H7 (cell line): ENCODE results near the gene EPB41L2. TPM values are rescaled to one million over a fixed set of nuclear protein-coding genes. Genes with fewer than 3 reads are reported as not detected.
"Not testable (repeated sequence)": the region's sequence is repeated elsewhere in the genome, so short reads cannot be mapped to it uniquely, and the experiment has no call there.

ENCODE experiments used
- DNase-seq: peaks from one replicate; pipeline ENCODE4 v3.0.0; 2012
- H3K27me3 ChIP-seq: 2 replicates; pipeline ENCODE4 v1.6.0; 2011; ENCODE audit warnings: mild to moderate bottlenecking, low read length; ENCODE audit not compliant: control insufficient read depth, insufficient read depth
- H3K36me3 ChIP-seq: replicated peaks from 2 replicates; pipeline ENCODE4 v1.5.1; 2011; ENCODE audit warnings: low read length; ENCODE audit not compliant: control insufficient read depth, insufficient read depth
- H3K4me3 ChIP-seq: 2 replicates; pipeline ENCODE4 v1.5.1; 2011; ENCODE audit warnings: low read depth, mild to moderate bottlenecking, control low read depth, low read length, moderate library complexity; ENCODE audit not compliant: insufficient read depth
- total RNA-seq: library from RNA; depleted of rRNA; stranded (reverse); fragments of >200 nt; shearing (Covaris generic); gene quantifications from 2 replicates; pipeline ENCODE4 v1.2.3, GENCODE V29; 2014; rRNA removed

EPB41L2 gene
- 25.9 and 26.6 TPM in 2 replicates for total RNA-seq

- Histone ChIP-seq H3K27me3 (no peaks in the 10 kb centered on the region), H3K4me3 (peak within 1 kb of the TSS; percentile 75), H3K36me3 (no peaks in the 10 kb centered on the region)
- peak; percentile 96 for DNase-seq
Observed at GRCh38 chr6:131063028-131063763, at the start of gene EPB41L2. EPB41L2 (minus strand) TSS chr6:131063245; CDS start chr6:130956485, 106,760 bp downstream.

GRCh38 chr6:131112249-131112648, 49.2 kb upstream of the EPB41L2 start:
- Histone ChIP-seq H3K36me3 (no peaks in the 10 kb centered on the region), H3K27me3 (no peaks in the 10 kb centered on the region), H3K4me3 (no peak overlapping the region)
- DNase-seq = no peak

GRCh38 chr6:131107151-131107550, 44.1 kb upstream of the EPB41L2 start:
- Histone ChIP-seq H3K27me3 (no peaks in the 10 kb centered on the region), H3K4me3 (no peak overlapping the region)
- DNase-seq = no peak

GRCh38 chr6:131103901-131104300, 40.9 kb upstream of the EPB41L2 start:
- no peak for DNase-seq
- H3K36me3 ChIP-seq = no peaks in the 10 kb centered on the region
- no peaks in the 10 kb centered on the region for H3K27me3 ChIP-seq
- no peak overlapping the region for H3K4me3 ChIP-seq

More at GRCh38 chr6:131107151-131107550, 44.1 kb upstream of the EPB41L2 start:
- H3K36me3 ChIP-seq = no peaks in the 10 kb centered on the region

DNA sequence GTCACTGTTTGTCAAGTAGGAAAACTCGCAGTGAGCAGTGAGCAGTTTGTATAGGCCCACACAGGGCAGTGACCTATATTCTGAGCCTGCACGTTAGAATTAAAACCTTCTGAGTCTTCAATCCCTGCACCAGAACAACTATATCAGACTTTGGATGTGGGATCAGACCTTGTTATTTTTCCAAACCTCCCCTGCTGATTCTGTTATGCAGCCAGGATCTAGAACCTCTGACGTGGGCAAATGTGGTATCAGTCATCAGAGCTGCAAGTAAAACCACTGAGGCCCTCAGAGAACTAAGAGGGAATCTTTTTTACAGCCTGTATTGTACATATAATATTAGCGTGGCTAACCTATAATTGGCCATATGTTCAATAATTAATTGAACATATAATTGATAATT, 40.3 kb upstream of the EPB41L2 start:
- no peaks in the 10 kb centered on the region for H3K27me3 ChIP-seq
- no peak overlapping the region for H3K4me3 ChIP-seq
- no peak for DNase-seq
- H3K36me3 ChIP-seq = no peaks in the 10 kb centered on the region

DNA sequence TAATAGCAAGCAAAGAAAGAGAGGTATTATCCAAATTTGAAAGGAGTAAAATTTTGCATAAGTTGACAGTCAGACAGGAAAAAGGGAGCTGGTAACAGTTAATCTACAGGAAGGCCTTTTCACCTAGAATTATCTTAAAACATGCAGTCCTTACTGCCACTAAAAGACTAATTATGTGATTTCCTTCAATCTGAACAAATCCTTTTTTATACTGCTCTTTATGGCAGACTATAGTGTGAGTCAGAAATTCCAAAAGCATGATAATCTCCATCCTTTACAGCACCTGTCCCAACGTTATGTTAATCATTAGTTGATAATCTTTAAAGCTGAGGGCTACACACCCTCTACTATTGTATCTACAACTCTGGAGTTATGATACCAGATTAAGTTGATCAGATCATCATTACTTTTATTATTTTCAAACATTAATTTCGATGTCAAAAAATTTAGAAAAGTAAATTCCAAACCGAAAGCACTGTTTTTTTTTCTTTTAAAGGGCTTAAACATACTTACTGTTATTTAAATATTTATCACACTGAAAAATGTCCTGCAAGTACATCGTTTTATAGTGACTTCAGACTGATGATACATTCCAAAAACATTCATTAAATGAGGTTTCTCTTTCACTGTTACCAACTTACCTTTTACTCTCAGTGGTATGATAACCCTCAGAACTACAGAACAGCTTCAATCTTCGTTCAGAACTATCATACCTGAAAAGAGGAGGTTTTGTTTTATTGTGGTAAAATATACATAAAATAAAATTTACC, 39.1 kb upstream of the EPB41L2 start:
- Histone ChIP-seq H3K27me3 (no peaks in the 10 kb centered on the region), H3K4me3 (no peak overlapping the region), H3K36me3 (no peaks in the 10 kb centered on the region)
- no peak for DNase-seq

DNA sequence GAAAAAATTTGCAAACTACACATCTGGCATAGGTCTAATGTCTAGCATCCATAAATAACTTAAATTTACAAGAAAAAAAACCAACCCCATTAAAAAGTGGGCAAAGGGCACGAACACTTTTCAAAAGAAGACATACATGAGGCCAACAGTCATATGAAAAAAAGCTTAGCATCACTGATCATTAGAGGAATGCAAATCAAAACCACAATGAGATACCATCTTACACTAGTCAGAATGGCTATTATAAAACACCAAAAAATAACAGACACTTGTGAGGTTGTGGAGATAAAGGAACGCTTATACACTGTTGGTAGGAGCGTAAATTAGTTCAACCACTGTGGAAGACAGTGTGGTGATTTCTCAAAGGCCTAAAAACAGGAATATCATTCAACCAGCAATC, 33.7 kb upstream of the EPB41L2 start:
- Histone ChIP-seq H3K27me3 (no peaks in the 10 kb centered on the region), H3K4me3 (no peak overlapping the region), H3K36me3 (no peaks in the 10 kb centered on the region)
- no peak for DNase-seq

DNA sequence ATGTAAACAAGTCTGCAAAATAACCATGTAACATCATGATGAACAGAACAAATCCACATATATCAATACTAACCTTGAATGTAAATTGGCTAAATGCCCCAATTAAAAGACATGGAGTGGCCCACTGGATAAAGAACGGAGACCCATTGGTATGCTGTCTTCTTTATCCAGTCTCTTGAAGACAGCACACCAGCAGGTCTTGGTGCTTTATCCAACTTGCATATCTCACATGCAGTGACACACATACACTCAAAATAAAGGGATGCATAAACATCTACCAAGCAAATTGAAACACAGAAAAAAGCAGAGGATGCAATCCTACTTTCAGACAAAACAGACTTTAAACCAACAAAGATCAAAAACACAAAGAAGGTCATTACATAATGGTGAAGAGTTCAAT, 30.3 kb upstream of the EPB41L2 start:
- DNase-seq = no peak
- H3K4me3 ChIP-seq = no peak overlapping the region
- no peaks in the 10 kb centered on the region for H3K27me3 ChIP-seq
- H3K36me3 ChIP-seq = no peaks in the 10 kb centered on the region

DNA sequence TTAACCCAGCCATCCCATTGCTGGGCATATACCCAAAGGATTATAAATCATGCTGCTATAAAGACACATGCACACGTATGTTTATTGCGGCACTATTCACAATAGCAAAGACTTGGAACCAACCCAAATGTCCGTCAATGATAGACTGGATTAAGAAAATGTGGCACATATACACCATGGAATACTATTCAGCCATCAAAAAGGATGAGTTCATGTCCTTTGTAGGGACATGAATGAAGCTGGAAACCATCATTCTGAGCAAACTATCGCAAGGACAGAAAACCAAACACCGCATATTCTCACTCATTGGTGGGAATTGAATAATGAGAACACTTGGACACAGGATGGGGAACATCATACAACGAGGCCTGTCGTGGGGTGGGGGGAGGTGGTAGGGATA, 28.9 kb upstream of the EPB41L2 start:
- not testable (repeated sequence) for H3K36me3 ChIP-seq, H3K27me3 ChIP-seq, H3K4me3 ChIP-seq, DNase-seq

GRCh38 chr6:131090339-131090738, 27.3 kb upstream of the EPB41L2 start:
- not testable (repeated sequence) for H3K4me3 ChIP-seq, H3K27me3 ChIP-seq, H3K36me3 ChIP-seq, DNase-seq

DNA sequence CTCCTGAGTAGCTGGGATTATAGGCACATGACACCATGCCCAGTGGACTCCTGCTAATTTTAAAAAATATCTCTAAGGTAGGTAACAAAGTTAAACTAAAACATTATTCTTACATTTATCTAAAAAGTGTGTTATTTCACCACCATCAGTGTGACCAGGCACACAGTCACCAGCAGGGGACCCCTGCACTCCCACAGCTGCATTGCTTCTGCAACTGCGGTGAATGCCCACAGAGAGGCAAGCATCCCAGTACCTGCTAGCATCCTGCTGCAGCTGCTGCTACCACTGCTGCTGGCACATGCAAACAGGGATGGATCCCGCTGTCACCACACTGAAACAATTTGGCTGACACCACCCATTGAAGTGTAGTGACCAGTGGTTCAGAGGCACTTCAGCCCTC, 21.9 kb upstream of the EPB41L2 start:
- peak; percentile 30 for DNase-seq
- H3K36me3 ChIP-seq = no peaks in the 10 kb centered on the region
- H3K4me3 ChIP-seq = no peak overlapping the region
- H3K27me3 ChIP-seq = no peaks in the 10 kb centered on the region

GRCh38 chr6:131083687-131084086, 20.6 kb upstream of the EPB41L2 start:
- no peak for DNase-seq
- Histone ChIP-seq H3K4me3 (no peak overlapping the region), H3K27me3 (no peaks in the 10 kb centered on the region), H3K36me3 (no peaks in the 10 kb centered on the region)

DNA sequence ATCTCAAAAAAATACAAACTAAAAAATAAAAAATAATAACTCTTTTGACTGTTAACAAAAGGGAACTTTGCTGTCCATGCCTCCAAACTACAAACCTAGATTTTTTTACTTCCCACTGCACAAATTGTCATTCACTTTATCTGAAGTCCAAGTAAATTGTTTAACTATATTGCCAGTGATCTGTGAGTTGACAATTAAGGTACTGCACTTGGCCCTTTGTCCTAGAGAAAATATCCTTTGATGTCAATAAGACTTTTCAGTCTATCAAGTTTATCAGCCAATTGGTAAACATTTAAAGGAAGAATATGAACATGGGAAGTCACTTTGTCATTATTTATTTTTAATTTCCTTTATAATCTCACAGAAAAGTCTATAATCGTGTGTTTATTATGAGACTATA, 19.3 kb upstream of the EPB41L2 start:
- H3K4me3 ChIP-seq = no peak overlapping the region
- H3K36me3 ChIP-seq = no peaks in the 10 kb centered on the region
- DNase-seq = no peak
- no peaks in the 10 kb centered on the region for H3K27me3 ChIP-seq

GRCh38 chr6:131080084-131080483, 17.0 kb upstream of the EPB41L2 start:
- Histone ChIP-seq H3K27me3 (no peaks in the 10 kb centered on the region), H3K36me3 (no peaks in the 10 kb centered on the region), H3K4me3 (no peak overlapping the region)
- DNase-seq = no peak

GRCh38 chr6:131073577-131073976, 10.5 kb upstream of the EPB41L2 start:
- H3K36me3 ChIP-seq = no peaks in the 10 kb centered on the region
- H3K27me3 ChIP-seq = no peaks in the 10 kb centered on the region
- no peak for DNase-seq
- no peak overlapping the region for H3K4me3 ChIP-seq
